GM18511 (cell line): ENCODE data around the gene SHLD2.
"Not testable (repeated sequence)": the region's sequence is repeated elsewhere in the genome, so short reads cannot be mapped to it uniquely, and the experiment has no call there.

Source experiments
- ATAC-seq: cut with Tn5 transposase; IDR thresholded peaks from one replicate; pipeline ENCODE4 v1.9.1; 2021; ENCODE audit warnings: mild to moderate bottlenecking, moderate library complexity; ENCODE audit not compliant: unreplicated experiment

The SHLD2 gene

DNA sequence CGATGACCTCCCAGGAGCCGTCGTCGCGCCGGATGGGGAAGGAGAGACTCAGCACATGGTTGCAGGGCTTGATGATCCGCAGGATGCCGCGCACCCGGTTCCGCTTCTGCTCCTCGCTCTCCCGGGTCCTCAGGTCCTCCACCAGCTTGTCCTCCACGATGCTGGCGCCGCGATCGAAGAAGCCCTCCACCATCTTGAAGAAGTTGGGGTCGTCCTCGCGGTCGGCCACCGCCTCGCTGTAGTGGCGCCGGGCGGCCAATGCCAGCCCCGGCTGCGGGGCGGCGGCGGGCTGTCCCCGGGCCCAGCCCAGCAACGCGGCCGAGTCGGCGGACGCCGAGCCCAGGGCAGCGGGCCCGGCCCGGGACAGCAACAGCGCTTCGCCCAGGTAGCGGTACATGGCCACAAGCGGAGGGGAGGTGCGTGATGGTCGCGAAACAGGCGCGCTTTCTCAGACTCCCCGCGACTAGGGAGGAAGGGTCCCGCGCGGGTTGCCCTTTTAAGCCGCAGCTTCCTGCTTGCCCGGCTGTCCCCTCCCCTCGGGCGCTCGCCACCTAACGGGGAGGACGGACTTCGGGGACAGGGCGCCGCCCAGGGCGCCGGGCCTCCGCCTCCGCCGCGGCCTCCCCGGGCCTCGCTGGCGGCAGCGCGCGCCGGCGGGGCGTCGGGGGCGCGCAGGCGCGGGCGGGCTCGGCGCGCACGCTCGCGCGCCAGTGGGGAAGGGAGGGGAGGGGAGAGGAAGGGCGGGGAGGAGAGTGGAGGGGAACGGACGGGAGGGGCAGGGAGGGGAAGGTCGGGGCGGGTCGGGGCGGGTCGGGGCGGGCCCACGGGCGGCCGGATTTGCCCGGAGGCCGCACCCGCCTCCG is at the start of gene SHLD2, which contains the start of gene GLUD1:
SHLD2 (plus strand) TSS at position 834 of the 863 bp plus-strand sequence. CDS start 56,149 bp downstream, outside the sequence.
GLUD1 (minus strand) TSS at position 471 of the 863 bp plus-strand sequence; CDS start at position 397, 74 bp downstream.
- peak; percentile 66 for ATAC-seq

DNA sequence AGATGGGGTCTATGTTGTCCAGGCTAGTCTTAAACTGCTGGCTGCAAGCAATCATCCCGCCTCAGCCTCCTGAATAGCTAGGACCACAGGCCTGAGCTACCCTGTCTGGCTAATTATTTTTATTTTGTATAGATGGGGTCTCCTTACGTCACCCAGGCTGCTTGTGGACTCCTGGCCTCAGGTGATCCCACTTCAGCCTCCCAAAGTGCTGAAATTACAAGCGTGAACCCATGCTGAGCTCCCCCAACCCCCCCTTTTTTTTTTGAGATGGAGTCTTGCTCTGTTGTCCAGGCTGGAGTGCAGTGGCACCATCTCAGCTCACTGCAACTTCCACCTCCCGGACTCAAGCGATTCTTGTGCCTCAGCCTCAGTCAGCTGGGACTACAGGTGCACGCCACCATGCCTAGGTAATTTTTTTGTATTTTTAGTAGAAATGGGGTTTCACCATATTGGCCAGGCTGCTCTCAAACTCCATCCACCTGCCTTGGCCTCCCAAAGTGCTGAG is 49.5 kb upstream of the SHLD2 start:
- ATAC-seq: no peak

- no peak for ATAC-seq
Measured at GRCh38 chr10:87053111-87053510, 41.9 kb upstream of the SHLD2 start.

DNA sequence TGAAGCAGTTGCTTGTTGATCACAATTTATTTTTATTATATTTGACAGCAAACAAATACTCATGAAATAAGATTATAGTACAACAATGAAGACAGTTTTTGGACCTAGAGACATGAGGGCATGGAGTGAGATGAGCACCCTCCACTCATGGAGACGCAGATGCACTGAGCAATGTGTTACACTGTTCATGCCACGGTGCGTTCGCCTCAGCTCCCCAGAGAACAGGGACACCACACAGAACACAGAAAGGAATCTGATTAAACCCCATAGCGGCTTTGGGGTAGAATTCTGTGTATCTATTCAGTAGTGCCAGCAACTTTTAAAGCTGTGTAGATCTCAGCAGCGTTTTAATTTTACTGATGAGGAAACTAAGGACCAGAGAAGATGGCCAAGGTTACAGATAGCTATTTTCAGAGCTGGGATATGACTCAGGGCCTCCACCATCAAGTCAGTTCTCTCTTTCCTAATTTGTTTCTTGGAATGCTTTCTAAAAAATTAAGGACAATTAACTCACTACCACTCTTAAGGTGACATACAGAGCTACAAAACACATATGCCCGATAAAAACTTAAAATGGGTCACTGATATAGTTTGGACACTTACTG is 41.3 kb upstream of the SHLD2 start:
- ATAC-seq: no peak

DNA sequence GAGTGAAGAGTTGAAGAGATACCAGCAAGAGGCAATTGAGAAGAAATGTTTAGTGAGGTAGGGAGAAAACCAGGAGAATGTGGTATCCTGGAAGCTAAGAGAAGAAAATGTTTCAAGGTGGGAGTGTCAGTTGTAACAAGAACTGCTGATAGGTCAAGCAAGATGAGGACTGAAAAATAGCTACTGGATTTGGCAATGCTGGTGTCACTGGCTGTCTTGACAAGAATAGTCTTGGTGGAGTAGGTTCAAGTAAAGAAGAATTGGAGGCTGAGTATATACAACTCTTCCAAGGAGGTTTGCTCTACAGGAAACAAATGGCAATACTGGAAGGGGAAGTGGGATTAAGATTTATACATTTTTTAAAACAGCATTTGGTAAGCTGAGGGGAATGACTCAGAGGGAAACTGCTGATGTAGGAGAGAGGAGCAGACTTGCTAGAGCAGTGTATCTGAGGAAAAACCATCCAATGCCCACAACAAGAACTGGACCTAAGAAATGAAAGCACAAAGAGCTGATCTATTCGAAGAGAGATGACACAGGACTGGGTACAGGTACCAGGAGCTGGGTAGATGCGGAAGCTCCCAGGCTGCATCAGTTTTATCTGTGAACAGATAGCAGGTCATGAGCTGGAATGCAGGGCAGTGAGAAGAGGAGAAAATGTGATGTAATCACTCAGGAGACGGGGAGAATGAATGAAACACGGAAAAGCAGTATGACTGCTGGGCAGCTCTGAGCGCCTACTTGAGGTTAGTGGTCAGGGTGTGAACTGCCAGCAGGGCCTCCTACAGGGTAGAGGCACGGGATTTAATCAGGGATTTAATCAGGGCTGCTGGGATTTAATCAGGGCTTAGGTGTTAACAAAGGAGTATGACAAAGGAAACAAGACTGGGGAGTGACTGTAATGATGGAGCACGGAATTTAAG is 40.4 kb upstream of the SHLD2 start:
- ATAC-seq: no peak

DNA sequence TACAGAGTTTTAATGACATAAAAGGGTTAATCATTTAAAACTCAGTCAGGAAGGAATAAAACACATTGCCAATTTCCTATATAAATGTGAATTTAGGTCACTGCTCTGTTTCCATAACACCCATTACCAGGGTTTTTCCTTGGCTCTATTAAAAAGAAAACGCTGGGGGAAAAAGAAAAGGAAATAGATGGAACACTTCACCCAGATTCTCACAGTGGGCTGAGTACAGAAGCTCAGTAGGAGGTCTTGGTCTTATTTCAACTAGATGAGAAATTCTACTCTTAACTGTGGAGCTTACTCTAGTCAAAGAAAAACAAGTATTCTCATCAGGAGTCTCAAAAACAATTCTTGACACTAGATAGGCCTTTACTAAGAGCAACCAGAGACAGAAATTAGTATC is 36.8 kb upstream of the SHLD2 start:
- no peak for ATAC-seq

GRCh38 chr10:87059401-87059800 is 35.6 kb upstream of the SHLD2 start:
- ATAC-seq: no peak

- ATAC-seq: no peak
Measured at GRCh38 chr10:87060280-87060928, 34.6 kb upstream of the SHLD2 start.

- ATAC-seq: no peak
Measured at GRCh38 chr10:87064651-87065050, 30.4 kb upstream of the SHLD2 start.

DNA sequence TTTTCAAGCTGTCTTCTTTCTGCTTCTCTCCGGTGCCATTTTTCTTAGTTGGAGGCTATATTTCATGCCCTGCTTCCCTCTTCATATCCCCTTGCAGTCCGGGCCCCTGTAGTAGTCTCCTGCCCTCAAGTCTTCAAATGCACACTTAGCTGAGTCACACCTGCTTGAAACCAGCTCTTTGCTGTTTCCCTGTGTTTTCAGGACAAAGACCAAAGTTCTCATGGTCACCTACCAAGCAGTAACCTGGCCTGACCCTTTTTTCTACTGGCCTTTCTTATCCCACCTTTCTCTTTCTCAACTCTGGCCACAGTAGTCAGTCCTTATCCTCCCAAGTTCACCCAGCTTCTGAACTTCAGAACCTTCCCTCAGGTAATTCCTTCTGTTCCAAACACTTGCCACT is 28.8 kb upstream of the SHLD2 start:
- no peak for ATAC-seq

DNA sequence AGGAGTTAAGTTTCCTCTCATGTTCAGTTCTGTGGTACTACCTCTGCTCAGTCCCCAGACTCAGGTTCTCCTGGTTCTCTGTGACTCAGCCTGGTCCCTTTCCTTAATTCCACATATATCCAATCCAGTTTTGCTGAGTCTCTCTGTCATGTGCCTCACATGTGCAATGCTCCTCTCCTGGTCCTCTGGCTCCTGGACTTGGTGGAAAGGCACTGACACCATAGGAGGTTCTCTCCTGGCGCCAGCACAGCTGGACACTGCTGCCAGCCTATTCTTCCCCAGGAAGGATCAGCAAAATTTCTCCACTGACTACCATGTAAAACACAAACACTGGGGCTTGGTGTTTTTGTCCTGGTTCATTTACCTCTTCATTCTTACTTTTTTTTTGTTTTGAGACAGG is 28.1 kb upstream of the SHLD2 start:
- ATAC-seq: no peak

DNA sequence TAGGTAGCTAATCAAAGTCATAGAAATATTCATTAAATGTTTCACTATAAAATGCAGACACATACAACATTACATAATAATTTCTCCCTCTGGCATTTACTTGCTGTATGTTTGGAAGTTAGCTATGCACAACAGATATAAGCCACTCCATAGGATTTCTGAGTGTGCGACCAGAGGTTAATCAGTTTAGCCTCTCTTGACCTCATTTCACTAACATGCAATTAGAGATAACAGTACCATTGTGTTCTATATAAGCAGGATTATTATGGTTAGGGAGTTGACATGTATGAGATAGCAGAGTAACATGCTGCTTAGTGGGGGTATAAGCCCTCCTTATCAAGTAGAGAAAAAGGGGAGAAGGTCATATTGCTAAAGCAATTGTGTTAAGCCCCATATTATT is 26.7 kb upstream of the SHLD2 start:
- no peak for ATAC-seq

DNA sequence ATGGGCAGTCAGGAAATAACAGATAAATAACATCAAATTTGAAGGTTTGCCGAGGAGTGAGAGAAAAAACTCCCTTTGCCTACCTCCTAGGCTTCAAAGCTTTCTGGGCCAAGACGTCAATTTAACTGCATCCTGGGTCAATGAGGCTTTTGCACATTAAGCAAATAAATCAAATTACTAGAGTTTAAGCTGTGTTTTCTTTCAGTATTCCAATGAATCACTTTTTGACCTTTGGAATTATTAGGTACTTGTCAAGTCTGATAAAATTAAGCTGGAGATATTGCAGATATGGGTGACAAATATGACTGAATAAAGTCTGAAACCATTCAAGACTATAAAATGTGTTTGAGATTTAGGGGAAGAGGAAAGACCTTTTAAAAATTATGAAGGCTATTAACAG is 22.6 kb upstream of the SHLD2 start:
- ATAC-seq: no peak

DNA sequence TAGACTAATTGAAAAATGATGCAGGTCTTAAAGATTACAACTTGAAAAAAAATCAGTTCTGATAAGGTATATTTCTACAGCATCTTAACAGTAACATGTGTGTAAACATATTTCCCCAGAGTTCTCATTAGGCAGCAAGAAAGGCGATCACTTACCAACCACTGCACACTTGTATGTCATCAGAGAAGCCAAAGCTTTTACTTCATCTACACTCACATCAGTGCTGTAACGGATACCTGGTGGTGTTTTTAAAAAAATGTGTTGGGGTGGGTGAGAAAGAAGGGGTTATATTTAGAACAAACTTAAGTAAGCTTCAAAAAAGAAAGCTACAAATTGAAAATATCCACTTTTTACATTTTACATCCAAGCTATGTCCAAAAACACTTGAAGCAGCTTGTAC is 18.6 kb upstream of the SHLD2 start:
- not testable (repeated sequence) for ATAC-seq

- no peak for ATAC-seq
Measured at GRCh38 chr10:87079106-87079836, 15.7 kb upstream of the SHLD2 start.

DNA sequence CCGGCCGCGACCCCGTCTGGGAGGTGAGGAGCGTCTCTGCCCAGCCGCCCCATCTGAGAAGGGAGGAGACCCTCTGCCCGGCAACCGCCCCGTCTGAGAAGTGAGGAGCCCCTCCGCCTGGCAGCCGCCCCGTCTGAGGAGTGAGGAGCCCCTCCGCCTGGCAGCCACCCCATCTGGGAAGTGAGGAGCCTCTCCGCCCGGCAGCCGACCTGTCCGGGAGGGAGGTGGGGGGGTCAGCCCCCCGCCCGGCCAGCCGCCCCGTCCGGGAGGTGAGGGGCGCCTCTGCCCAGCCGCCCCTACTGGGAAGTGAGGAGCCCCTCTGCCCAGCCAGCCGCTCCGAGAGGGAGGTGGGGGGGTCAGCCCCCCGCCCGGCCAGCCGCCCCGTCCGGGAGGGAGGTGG is 14.4 kb upstream of the SHLD2 start:
- ATAC-seq: not testable (repeated sequence)

GRCh38 chr10:87081574-87081973 is 13.4 kb upstream of the SHLD2 start:
- ATAC-seq: not testable (repeated sequence)

GRCh38 chr10:87082219-87082618 is 12.8 kb upstream of the SHLD2 start:
- not testable (repeated sequence) for ATAC-seq

GRCh38 chr10:87083576-87084290 is 11.3 kb upstream of the SHLD2 start:
- ATAC-seq: peak; percentile 56
